Fibroblast of peridontal ligament (primary cell): ENCODE measurements around the gene GRM8.

Source experiments
- DNase-seq: peaks from one replicate; pipeline ENCODE4 v3.0.0-alpha.2; 2010; ENCODE audit errors: extremely low read depth

The GRM8 gene

DNA sequence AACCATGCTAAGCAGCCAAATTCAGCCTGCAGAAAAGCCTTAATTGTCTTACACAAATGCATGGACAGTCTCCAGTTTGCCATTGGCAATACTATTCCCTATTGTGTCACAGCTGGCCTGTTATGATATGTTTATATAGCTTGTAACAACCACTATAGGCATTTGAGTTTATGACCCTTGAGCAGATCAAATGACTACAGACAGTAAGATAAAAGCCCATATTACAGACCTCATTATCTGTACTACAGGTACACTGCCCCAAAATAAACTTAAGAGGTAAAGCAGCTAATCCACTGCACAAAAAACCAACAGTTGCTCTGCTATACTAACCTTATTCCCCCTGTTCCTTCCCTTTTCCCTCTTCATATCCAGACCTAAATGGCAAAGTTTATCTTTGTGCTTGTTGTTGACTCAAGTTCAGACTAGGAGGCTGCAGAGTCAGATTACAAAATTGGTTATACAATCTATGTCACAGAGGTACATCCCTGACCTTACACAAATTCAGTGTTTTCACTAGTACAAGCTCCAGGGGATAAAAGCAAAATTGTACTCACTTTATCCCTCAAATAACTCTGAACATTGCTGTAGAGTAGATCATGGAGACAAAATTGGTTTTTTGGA is 218.4 kb downstream of the GRM8 start:
- no peak for DNase-seq

- DNase-seq = no peak
Observed at GRCh38 chr7:127029823-127030222, 222.9 kb downstream of the GRM8 start.

DNA sequence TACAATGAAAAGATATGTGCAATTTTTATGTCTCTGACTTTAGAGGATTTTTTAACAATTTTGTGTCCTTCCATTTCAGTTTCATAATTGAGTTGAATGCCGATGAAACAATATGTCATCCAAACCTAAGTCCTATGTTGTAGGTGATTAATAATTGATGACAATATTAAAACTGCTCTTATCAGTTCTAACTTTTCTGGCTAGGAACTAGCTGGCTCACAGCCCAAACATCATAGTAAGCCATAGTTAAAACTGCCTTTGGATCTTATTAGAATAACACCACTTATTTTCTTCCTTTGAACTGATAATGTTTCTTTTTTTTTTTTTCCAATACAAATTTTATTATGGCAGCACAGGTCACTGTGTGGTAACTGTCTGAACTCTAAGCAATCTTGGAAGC is 230.9 kb downstream of the GRM8 start:
- no peak for DNase-seq

- no peak for DNase-seq
Observed at GRCh38 chr7:127021019-127021738, 231.6 kb downstream of the GRM8 start.

GRCh38 chr7:127018889-127019288 is 233.9 kb downstream of the GRM8 start:
- DNase-seq = no peak

DNA sequence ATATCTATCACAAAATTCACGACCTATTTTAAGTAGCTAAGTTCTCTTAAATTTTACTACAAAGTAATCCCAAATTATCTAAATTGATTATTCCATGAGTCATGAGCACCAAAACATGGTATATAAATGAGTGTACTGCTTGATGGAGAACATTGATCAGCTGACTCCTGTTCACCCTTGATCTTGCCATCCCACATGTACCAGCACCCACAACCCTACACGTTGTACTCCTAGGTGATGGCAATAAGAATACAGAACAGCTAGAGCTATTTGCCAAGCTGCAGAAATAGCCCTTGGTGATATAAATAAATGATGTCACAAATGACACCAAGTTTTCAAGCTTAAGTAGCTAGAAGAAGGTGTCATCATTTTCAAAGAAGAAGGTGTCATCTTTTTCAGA is 235.5 kb downstream of the GRM8 start:
- no peak for DNase-seq

- DNase-seq = no peak
Observed at GRCh38 chr7:127000725-127001124, 252.0 kb downstream of the GRM8 start.

GRCh38 chr7:126996659-126997058 is 256.1 kb downstream of the GRM8 start:
- no peak for DNase-seq

DNA sequence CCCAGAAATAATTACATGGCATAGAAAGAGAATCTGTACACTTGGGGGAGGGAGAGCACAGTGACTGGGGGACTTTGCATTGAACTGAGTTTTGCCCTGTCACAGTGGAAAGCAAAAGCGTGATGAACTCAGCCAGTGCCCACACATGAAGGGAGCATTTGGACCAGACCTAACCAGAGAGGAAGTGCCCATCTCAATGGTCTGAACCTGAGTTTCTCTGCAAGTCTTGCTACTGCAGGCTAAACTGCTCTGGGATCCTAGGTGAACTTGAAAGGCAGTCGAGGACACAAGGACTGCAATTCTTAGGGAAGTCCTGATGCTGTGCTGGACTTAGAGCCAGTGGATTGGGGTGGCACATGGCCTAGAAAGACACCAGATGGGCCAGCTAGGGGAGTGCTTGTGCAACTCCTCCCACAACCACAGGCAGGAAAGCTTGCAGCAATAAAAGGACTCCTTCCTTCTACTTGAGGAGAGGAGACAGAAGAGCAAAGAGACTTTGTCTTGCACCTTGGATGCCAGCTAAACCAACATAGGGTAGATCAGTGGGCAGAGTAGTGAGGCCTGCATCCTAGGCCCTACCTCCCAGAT is 259.0 kb downstream of the GRM8 start:
- no peak for DNase-seq

DNA sequence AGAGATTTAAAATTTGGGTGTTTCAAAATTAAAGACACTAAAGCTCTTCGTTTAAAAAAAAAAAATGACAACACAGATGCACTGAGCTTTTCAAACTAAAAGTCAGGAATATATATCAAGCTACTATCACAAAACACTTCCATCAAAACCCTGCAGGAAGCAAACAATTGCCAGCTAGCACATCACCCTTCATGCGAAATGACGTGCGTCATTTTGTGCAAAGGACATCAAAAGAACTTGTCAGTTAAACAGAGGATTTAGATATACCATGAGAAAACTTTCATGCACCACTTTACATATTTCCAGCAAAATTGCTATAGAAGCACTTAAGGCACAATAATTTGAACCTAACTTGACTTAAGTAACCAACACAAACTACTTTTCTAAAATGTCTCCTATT is 264.7 kb downstream of the GRM8 start:
- no peak for DNase-seq

- DNase-seq = no peak
Observed at GRCh38 chr7:126979722-126980121, 273.0 kb downstream of the GRM8 start.

DNA sequence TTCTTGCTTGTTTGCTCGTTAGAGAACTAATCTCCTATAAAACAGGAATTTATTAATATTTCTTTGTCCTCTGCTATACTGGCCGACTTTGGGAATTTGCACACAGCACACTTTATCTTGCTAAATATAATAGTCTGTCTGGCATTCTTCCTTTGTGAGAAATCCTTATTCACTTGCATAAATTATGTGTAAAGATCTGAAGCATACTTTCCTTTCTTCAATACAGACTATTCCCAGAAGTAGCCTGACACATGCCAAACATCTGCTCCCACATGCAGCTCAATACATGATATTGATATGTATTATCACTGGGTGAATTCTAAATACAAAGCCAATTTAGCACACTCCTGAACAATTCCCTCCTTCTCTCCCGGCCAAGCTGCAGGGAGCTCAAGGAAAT is 273.9 kb downstream of the GRM8 start:
- DNase-seq = no peak

DNA sequence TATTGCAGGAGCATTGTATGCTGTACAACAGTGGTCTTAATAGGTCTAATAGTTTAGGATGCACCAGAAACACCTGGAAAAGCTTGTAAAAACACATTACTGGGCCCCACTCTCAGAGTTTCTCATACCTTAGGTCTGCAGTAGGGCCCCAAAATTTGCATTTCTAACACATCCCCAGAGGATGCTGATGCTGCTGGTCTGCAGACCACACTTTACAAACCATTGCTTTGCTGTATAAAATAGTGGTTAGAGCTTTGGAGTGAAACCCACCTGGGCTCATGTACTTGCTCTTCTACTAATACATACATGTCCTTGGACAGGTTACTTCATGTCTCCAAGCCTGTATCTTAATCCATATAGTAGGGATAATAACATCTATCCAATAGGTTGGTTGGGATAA is 279.7 kb downstream of the GRM8 start:
- DNase-seq = no peak

DNA sequence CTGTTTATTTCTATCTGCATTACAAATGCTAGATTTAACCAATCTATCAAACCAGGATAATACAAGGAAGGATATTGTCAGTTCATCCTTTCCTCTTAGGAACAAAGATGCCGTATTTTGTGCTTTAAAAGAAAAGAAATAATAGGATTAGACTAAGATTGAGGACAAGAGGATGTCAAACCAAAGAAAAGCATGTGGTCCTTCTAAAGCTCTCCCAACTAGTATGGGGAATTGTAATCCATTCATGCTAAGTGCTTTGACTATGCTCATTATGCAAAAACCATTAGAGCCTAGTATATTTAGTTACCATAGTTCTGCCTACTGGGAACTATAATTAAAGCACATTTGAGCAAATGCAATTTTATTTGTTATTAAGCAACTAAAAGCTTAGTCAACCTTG is 280.2 kb downstream of the GRM8 start:
- no peak for DNase-seq

DNA sequence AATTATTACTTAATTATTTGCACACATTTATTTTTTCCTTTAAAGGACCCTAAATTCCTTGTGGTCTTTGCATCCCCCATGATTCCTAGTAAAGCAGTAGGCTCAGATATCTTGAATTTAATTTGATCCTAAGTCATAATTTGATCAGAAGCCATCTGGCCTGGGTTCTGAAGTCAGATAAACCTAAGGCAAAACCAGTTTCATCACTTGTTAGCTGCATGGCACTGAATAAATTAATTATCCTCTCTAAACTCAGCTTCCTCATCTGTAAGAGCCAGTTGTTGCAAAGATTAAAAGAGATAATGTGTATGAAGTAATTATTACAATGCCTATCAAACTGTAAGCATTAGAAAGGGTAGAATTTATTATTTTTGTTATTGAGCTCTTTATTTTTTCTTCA is 293.1 kb downstream of the GRM8 start:
- DNase-seq = no peak

- DNase-seq = no peak
Observed at GRCh38 chr7:126958367-126958766, 294.4 kb downstream of the GRM8 start.

DNA sequence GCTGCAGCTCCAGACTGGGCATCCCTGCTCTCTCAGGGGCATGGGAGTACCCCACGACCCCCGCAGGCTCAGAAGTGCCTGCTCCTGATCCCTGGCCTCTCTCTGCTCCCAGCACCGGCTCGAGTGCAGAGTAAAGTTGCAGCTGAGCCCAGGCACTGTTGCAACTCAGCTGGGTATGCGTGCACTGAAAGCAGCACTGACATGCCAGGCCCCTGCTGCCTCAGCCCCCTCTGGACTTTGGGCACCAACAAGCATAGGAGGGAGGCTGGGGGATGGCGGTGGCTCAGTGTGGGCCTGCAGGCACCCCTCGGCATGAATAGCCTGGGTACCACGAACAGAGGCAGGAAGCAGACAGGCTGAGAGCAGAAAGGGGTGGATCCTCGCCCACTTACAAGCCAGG is 295.3 kb downstream of the GRM8 start:
- no peak for DNase-seq

DNA sequence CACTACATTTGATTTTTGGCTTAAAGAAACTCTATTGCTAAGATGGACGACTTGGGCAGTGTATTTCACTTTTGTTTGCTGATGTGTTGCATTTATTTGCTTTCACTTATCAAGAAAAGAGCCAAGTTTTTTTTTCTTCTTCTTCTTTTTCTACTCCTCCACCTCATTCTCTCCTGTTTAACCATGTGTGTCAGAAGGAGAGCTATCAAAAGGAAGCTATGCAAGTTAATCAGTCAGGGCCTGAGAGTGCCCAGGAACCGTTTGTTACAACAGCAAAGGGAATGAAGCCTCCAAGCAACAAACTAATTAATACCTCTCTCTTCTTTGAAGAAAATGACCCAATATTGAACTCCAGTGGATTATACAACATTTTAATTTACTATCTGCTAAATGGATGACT is 299.3 kb downstream of the GRM8 start:
- no peak for DNase-seq

GRCh38 chr7:126948664-126949063 is 304.1 kb downstream of the GRM8 start:
- no peak for DNase-seq

- DNase-seq = no peak
Observed at GRCh38 chr7:126940723-126941307, 311.9 kb downstream of the GRM8 start.

GRCh38 chr7:126937171-126937570 is 315.6 kb downstream of the GRM8 start:
- no peak for DNase-seq

- no peak for DNase-seq
Observed at GRCh38 chr7:126931581-126931980, 321.2 kb downstream of the GRM8 start.

GRCh38 chr7:126930166-126930565 is 322.6 kb downstream of the GRM8 start:
- no peak for DNase-seq
